Left colon (tissue), 2 donors: ENCODE measurements around the gene CDK5RAP1. TPM values are rescaled to one million over a fixed set of nuclear protein-coding genes. Genes with fewer than 3 reads are reported as not detected.

Experiments
- ATAC-seq: fragments of 200-7000 bp; cut with Tn5 transposase; one replicate; pipeline ENCODE4 v1.9.1; 2020; ENCODE audit warnings: mild to moderate bottlenecking, moderate library complexity
- DNase-seq, 2 donors: peaks; one replicate each; pipeline ENCODE4 v3.0.0-alpha.2; 2020
- intact Hi-C, 2 donors: fragments of 100-400 bp; cut with DNase I in 1 of 2; cut with micrococcal nuclease in 1 of 2; formaldehyde crosslinking; loops; one replicate each; pipeline versions ENCODE4 v1.11.2 to v1.14.0; 2022; cut with DNase I, micrococcal nuclease
- total RNA-seq, 2 donors: library from RNA; stranded (reverse); fragmentation: NEBNext Ultra II Directional; extraction: Animal tissue kit (Norgen Biotek cat#: 25700); gene quantifications; one replicate each; pipeline ENCODE4 v1.2.1, GENCODE V29; 2021
- donor health status: DM: no; HTN: no; CAD: no.
- donor health status: DM: yes; HTN: yes; CAD: no.

The CDK5RAP1 gene
- total RNA-seq, 2 donors from 2014 or later, result 16.6 to 27.4 TPM

GRCh38 chr20:33313686-33314314 is 87.5 kb downstream of the CDK5RAP1 start:
- intact Hi-C loops, result no loop called here
- ATAC-seq (no peak), DNase-seq (no peak)

DNA sequence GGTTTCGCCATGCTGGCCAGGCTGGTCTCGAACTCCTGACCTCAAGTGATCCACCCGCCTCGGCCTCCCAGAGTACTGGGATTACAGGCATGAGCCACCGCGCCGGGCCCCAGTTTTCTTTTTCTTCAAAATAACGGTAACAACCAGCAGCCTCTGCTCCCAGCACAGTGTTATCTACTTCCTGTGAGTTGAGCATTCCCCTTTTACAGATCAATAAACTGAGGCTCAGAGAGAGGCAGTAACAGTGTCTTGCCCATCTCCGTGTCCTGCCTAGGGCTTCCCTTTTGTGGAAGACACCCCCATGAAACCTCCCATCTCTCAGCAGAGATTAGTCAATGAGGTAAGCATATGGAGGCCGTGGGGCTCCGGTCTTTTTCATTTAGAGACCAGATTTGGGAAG is 88.7 kb downstream of the CDK5RAP1 start:
- intact Hi-C loops, result no loop called here
- DNase-seq, result no peak
- ATAC-seq, result no peak

DNA sequence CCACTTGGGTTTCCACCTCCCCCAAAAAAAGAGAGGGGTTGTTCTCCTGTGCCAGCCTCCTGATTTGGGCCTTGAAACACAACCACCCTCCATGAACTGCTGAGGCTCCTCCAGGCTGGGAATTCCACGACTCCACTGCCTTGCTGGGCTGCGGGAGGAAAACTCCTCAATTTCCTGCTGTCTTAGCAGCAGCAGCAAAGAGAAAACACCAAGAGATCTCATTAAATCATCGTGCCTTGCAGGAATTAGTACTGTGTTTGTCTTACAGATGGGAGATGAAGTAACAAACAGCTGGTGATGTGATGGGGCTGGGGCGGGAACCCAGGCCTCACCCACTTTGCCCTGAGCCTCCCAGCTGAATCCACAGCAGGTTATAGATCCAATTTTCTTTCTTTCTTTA is 89.3 kb downstream of the CDK5RAP1 start:
- ATAC-seq, result no peak
- intact Hi-C loops, result no loop called here
- DNase-seq, result no peak

DNA sequence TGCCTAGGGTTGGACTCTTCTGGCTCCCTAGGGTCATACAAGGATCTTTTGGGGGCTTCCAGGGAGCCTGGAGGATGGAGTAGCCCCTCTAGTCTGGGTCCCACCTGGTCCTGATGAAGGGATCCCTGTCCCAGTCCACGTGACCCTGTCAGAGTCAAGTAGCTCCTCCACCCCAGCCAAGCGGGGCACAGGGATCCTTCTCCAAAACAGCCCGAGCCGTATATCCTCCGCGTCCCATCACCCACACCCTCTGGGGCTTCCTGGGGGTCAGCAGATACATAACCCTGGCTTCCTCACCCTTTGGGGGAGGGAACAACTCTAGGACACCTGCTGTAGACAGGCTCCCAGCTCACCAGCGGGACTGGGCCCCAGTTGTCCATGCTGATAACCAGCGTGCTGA is 90.3 kb downstream of the CDK5RAP1 start:
- DNase-seq (no peak), ATAC-seq (no peak)
- intact Hi-C loops, result no loop called here

DNA sequence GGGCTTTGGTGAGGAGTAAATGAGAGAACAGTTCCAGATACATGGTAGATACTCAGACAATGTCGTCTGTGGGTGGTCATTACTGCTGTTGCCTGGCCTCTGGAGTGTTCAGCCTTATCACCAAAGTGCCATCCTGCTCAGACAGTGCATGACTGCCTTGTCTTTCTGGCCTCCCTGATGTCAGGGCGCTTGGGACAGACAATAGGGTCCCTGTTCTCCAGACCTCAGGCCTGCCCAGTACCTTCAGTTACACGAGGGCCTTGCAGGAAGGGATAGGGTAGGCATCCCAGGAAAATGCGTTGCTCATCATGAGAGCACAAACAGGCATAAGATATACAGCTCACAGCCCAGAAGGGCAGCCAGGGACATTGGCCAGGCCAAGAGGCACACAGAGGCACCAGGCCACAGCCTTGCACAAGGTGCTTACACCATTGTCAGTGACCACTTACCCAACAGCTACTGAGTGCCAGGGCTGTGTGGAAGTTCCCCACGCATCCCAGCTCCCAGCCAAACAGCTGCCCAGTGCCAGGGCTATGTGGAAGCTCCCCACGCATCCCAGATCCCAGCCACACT is 90.9 kb downstream of the CDK5RAP1 start:
- DNase-seq (no peak), ATAC-seq (no peak)
- intact Hi-C loops, result no loop called here

DNA sequence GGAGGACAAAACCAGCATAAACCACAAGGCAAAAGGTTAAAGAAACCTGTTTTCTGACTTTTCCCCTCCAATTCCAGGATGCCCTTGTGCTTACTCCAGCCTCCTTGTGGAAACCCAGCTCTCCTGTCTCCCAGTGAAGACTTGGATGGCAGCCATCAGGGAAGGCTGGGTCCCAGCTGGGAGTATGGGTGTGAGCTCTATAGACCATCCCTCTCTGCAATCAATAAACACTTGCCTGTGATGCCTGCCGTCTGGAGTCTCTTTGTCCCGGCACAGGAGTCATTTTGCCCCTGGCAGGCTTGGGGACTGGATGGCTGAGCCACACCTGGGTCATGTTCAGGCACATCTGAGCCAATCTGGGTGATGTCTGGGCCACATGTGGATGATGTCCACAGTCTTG is 91.7 kb downstream of the CDK5RAP1 start:
- DNase-seq, result no peak
- no peak for ATAC-seq
- intact Hi-C loops, result loop anchor here in 1 of 2 donors (10.0 kb wide), 1 partner anchor 405 kb away; no protein-coding TSS in a partner anchor

Other genes starting within 250 kb of the CDK5RAP1 start
- not detected for gene BPIFA2, start 233.4 kb downstream of the CDK5RAP1 start, total RNA-seq
- gene BPIFA3, start 184.2 kb downstream of the CDK5RAP1 start, total RNA-seq, result not detected
- gene BPIFA1, start 165.5 kb downstream of the CDK5RAP1 start, total RNA-seq, result not detected
- gene BPIFB1, start 118.3 kb downstream of the CDK5RAP1 start, total RNA-seq, result not detected
- gene SNTA1, start 42.2 kb upstream of the CDK5RAP1 start, total RNA-seq, result 1 to 10 TPM; 4.0 to 8.3 TPM
- gene CBFA2T2, start 88.6 kb upstream of the CDK5RAP1 start, total RNA-seq, result 10 to 100 TPM; 26.9 to 27.3 TPM